NB4 (cell line): ENCODE data around the gene CBX4.

ENCODE experiments used
- MYC ChIP-seq: IDR thresholded peaks from 2 replicates; pipeline ENCODE4 v1.6.1; 2011; ENCODE audit warnings: low read depth, low read length
- POLR2A ChIP-seq: IDR thresholded peaks from 2 replicates; pipeline ENCODE4 v1.6.1; 2011; ENCODE audit warnings: mild to moderate bottlenecking; ENCODE audit not compliant: insufficient read length; ENCODE audit errors: extremely low read depth
- TF ChIP-seq, protein P1 (sequence below): IDR thresholded peaks from one replicate; pipeline ENCODE4 v1.5.1; 2012; ENCODE audit warnings: low read depth, low read length
- TF ChIP-seq, protein P2 (sequence below): IDR thresholded peaks from 2 replicates; pipeline ENCODE4 v1.6.1; 2011; ENCODE audit warnings: low read depth, low read length

DNA sequence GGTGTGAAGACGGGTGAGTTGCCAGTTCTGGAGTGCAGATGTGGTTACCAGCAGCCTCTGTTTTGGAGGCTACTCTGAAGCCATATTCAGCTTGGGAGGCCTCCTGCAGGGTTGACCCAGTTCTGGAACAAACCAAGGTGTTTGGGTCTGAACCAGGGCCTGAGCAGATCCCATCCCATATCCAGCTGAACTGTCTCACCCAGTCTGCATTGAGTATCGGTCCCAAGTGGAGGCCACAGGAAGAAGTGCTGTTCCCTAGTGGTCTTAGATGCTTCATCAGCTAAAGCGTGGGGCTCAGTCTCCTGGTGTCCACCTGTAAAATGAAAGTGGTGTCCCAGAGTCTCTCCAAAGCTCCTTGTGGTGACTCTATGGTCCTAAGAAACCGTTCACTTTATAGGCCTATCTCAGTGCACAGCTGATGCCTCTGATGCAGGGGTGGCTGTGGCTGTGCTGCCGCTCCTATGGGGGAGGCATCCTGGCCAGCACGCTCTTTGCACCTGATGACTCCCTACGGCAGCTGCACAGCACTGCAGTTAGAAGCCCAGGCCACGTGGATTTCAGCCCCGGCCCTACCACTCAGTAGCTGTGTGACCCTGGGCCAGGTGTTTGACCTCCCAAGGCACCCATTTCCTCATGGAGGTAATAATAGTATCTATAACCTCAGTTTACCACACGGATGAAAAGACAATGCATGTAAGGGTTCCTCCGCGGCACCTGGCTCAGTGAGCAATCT lies 21.0 kb downstream of the CBX4 start:
- TF ChIP-seq, protein P1, sequence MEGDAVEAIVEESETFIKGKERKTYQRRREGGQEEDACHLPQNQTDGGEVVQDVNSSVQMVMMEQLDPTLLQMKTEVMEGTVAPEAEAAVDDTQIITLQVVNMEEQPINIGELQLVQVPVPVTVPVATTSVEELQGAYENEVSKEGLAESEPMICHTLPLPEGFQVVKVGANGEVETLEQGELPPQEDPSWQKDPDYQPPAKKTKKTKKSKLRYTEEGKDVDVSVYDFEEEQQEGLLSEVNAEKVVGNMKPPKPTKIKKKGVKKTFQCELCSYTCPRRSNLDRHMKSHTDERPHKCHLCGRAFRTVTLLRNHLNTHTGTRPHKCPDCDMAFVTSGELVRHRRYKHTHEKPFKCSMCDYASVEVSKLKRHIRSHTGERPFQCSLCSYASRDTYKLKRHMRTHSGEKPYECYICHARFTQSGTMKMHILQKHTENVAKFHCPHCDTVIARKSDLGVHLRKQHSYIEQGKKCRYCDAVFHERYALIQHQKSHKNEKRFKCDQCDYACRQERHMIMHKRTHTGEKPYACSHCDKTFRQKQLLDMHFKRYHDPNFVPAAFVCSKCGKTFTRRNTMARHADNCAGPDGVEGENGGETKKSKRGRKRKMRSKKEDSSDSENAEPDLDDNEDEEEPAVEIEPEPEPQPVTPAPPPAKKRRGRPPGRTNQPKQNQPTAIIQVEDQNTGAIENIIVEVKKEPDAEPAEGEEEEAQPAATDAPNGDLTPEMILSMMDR: no peak
- TF ChIP-seq, protein P2, sequence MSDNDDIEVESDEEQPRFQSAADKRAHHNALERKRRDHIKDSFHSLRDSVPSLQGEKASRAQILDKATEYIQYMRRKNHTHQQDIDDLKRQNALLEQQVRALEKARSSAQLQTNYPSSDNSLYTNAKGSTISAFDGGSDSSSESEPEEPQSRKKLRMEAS: no peak
- TF ChIP-seq POLR2A: no peak
- no peak for TF ChIP-seq MYC
